Glutamatergic neuron (in vitro differentiated cells): ENCODE data around the gene COPZ1. TPM values are rescaled to one million over a fixed set of nuclear protein-coding genes. Genes with fewer than 3 reads are reported as not detected.

Source experiments
- DNase-seq: peaks from one replicate; pipeline ENCODE4 v3.0.0; 2022
- H3K27ac Mint-ChIP-seq: one replicate; pipeline ENCODE4 v1.8.0; 2020; ENCODE audit warnings: mild to moderate bottlenecking, mixed read lengths, inconsistent platforms; ENCODE audit not compliant: unreplicated experiment
- H3K27me3 Mint-ChIP-seq: one replicate; pipeline ENCODE4 v1.8.0; 2020; ENCODE audit warnings: mild to moderate bottlenecking, moderate library complexity, mixed read lengths, inconsistent platforms; ENCODE audit not compliant: unreplicated experiment
- H3K36me3 Mint-ChIP-seq: one replicate; pipeline ENCODE4 v1.8.0; 2020; ENCODE audit warnings: mild to moderate bottlenecking, mixed read lengths, inconsistent platforms; ENCODE audit not compliant: unreplicated experiment
- H3K4me1 Mint-ChIP-seq: one replicate; pipeline ENCODE4 v1.8.0; 2020; ENCODE audit warnings: mild to moderate bottlenecking, low read depth, mixed read lengths, inconsistent platforms; ENCODE audit not compliant: unreplicated experiment
- H3K4me3 Mint-ChIP-seq: one replicate; pipeline ENCODE4 v1.8.0; 2020; ENCODE audit warnings: mild to moderate bottlenecking, mixed read lengths, inconsistent platforms; ENCODE audit not compliant: unreplicated experiment
- H3K9me3 Mint-ChIP-seq: one replicate; pipeline ENCODE4 v1.8.0; 2020; ENCODE audit warnings: mild to moderate bottlenecking, moderate library complexity, mixed read lengths, inconsistent platforms; ENCODE audit not compliant: unreplicated experiment
- total RNA-seq: library from RNA; stranded (reverse); fragmentation: NEBNext Ultra II Directional; extraction: Animal tissue kit (Norgen Biotek cat#: 25700); gene quantifications from one replicate; pipeline ENCODE4 v1.2.1, GENCODE V29; 2021; ENCODE audit not compliant: unreplicated experiment
- TF ChIP-seq, protein P1 (sequence below): fragments of 200-600 bp; sonication (generic); IDR thresholded peaks from one replicate; pipeline ENCODE4 v1.5.0; 2021; ENCODE audit not compliant: partially characterized antibody, unreplicated experiment

COPZ1 gene
- total RNA-seq, 1 donor from 2014 or later: 88.6 TPM

DNA sequence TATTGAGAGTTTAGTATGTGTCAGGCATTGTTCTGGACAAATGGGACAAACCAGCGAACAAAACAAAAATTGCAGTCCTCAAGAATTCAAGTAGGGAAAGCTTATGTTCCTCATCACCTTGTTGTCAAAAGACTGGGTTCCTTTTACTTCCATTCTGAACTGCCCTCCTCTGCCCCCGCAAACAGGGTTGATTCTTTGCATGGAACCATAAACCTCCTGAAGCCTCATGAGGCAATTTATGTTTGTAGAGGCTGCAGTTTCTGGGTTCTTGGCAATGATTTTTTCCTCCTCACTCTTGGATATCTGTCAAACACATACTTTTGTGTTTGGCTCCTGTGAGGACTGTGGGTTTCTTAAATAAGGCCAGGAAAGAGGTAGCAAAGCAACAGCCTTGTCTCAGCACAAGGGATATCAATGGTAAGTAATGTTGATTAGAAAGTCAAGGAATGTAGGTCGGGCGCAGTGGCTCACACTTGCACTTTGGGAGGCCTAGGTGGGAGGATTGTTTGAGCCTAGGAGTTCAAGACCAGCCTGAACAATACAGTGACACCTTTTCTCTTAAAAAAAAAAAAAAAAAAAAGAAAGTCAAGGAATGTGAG lies 13.9 kb downstream of the COPZ1 start:
- Mint-ChIP-seq H3K9me3 (no peaks in the 10 kb centered on the region), H3K4me1 (peaks cover 14% of the 10 kb centered on the region), H3K36me3 (no peaks in the 10 kb centered on the region), H3K27me3 (peaks cover 1% of the 10 kb centered on the region), H3K27ac (no peak overlapping the region), H3K4me3 (no peak overlapping the region)
- no peak for DNase-seq
- TF ChIP-seq, protein P1, sequence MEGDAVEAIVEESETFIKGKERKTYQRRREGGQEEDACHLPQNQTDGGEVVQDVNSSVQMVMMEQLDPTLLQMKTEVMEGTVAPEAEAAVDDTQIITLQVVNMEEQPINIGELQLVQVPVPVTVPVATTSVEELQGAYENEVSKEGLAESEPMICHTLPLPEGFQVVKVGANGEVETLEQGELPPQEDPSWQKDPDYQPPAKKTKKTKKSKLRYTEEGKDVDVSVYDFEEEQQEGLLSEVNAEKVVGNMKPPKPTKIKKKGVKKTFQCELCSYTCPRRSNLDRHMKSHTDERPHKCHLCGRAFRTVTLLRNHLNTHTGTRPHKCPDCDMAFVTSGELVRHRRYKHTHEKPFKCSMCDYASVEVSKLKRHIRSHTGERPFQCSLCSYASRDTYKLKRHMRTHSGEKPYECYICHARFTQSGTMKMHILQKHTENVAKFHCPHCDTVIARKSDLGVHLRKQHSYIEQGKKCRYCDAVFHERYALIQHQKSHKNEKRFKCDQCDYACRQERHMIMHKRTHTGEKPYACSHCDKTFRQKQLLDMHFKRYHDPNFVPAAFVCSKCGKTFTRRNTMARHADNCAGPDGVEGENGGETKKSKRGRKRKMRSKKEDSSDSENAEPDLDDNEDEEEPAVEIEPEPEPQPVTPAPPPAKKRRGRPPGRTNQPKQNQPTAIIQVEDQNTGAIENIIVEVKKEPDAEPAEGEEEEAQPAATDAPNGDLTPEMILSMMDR: no peak

GRCh38 chr12:54340846-54341245 lies 15.9 kb downstream of the COPZ1 start:
- no peaks in the 10 kb centered on the region for H3K36me3 Mint-ChIP-seq
- H3K27me3 Mint-ChIP-seq: peaks cover 1% of the 10 kb centered on the region
- DNase-seq: no peak
- no peak overlapping the region for H3K4me3 Mint-ChIP-seq
- no peaks in the 10 kb centered on the region for H3K9me3 Mint-ChIP-seq
- TF ChIP-seq, protein P1: no peak
- H3K4me1 Mint-ChIP-seq: peaks cover 14% of the 10 kb centered on the region
- H3K27ac Mint-ChIP-seq: no peak overlapping the region

- Mint-ChIP-seq H3K27me3 (peaks cover 1% of the 10 kb centered on the region), H3K4me1 (peaks cover 14% of the 10 kb centered on the region), H3K36me3 (no peaks in the 10 kb centered on the region), H3K9me3 (no peaks in the 10 kb centered on the region), H3K27ac (no peak overlapping the region), H3K4me3 (no peak overlapping the region)
- no peak for DNase-seq
- TF ChIP-seq, protein P1: no peak
Measured at GRCh38 chr12:54341378-54342300, 16.7 kb downstream of the COPZ1 start.

GRCh38 chr12:54349036-54349435 lies 24.1 kb downstream of the COPZ1 start:
- H3K27me3 Mint-ChIP-seq: peaks cover 4% of the 10 kb centered on the region
- no peak overlapping the region for H3K27ac Mint-ChIP-seq
- H3K9me3 Mint-ChIP-seq: peaks cover 8% of the 10 kb centered on the region
- DNase-seq: no peak
- no peak overlapping the region for H3K4me3 Mint-ChIP-seq
- peaks cover 12% of the 10 kb centered on the region for H3K36me3 Mint-ChIP-seq
- H3K4me1 Mint-ChIP-seq: peaks cover 37% of the 10 kb centered on the region
- TF ChIP-seq, protein P1: no peak

DNA sequence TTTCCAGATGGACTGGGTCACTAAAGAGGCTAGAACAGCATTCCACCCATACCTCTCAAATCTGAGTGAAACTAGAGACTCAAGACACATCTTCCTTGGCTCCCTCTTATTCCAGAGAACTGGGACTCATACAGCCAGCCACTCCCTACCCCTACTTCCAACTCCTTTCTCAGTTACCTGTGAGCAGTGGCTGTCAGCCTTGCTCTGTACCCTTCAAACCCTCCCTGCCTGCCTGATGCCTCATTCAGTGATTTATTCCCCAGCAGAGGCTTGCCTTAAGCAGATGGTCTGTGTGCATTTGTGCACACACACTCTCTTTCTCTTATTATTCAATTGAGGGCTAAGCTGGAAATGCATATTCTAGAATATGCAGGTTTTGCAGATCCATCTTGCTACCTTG lies 24.7 kb downstream of the COPZ1 start:
- Mint-ChIP-seq H3K4me1 (peaks cover 38% of the 10 kb centered on the region), H3K27me3 (peaks cover 4% of the 10 kb centered on the region), H3K4me3 (no peak overlapping the region), H3K36me3 (peaks cover 12% of the 10 kb centered on the region), H3K27ac (peak overlapping the region; percentile 53), H3K9me3 (peaks cover 8% of the 10 kb centered on the region)
- TF ChIP-seq, protein P1: no peak
- no peak for DNase-seq
